ENCODE data around the gene RPS27. TPM values are rescaled to one million over a fixed set of nuclear protein-coding genes. Genes with fewer than 3 reads are reported as not detected.

The RPS27 gene
- total and polyA plus RNA-seq, 2 of the 13 experiments (the other 11 are each of a cell fraction or from before 2014, with no cell fraction given), result 3,737 to 9,964 TPM

DNA sequence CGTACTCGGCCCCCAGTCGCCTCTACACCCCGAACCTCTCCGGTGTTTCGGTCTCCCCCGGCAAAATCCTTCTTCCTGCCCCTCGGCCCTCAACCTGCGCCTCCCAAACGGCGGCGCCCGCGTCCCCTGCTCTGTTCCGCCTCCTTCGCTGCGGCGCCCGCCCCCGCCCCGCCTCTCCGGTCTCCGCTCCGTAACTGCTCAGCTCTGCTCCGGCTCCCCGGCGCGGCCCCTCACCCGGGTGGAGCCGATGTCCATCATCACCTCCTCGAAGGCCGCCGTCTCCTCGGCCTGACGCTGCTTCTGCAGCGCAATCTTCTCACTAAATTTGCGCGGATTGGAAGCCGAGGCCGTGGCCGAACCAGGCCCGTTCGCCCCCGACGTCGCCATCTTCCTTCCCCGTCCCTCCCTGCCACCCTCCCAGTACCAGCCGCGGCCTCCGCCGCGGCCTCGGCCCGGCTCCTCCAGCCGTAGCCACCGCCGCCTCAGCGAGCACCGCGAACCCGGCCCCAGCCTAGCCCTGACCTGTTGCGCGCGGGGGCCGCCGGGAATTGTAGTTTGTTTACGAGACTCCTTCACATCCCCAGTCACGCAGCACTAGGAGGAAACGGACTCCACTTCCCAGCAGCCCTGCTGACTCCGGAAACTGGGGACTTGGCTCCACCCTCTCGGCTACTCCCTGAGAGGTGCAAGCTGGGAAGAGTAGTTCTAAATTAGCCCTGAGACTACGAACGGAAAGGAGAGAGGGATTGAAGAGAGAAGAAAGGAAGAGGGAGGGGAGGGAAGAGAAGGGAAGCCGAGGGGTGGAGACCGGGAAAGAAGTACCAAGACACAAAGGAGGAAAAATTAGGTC, 32.2 kb upstream of the RPS27 start, which contains the start of gene CRTC2 (continued):
- TF ChIP-seq CTCF (CRISPR knock-in tag; IDR thresholded peaks at IDR 0.05), result peak; percentile 40; the same call in 1 of the 2 replicates
- peak; percentile 98 for TF ChIP-seq THAP11 (CRISPR knock-in tag; IDR thresholded peaks at IDR 0.05)
- TF ChIP-seq ZNF281 (CRISPR knock-in tag; IDR thresholded peaks at IDR 0.05; ENCODE audit: borderline replicate concordance), result no peak
- TF ChIP-seq JUNB (CRISPR knock-in tag; IDR thresholded peaks at IDR 0.05; ENCODE audit: borderline replicate concordance), result no peak
- no peak for TF ChIP-seq SOX6 (IDR thresholded peaks at IDR 0.05)
- peak; percentile 56 for TF ChIP-seq SOX6 (CRISPR knock-in tag; IDR thresholded peaks at IDR 0.05)
- TF ChIP-seq ZNF577 (CRISPR knock-in tag; IDR thresholded peaks at IDR 0.05; ENCODE audit: borderline replicate concordance, low read depth), result no peak
- TF ChIP-seq, protein P1, sequence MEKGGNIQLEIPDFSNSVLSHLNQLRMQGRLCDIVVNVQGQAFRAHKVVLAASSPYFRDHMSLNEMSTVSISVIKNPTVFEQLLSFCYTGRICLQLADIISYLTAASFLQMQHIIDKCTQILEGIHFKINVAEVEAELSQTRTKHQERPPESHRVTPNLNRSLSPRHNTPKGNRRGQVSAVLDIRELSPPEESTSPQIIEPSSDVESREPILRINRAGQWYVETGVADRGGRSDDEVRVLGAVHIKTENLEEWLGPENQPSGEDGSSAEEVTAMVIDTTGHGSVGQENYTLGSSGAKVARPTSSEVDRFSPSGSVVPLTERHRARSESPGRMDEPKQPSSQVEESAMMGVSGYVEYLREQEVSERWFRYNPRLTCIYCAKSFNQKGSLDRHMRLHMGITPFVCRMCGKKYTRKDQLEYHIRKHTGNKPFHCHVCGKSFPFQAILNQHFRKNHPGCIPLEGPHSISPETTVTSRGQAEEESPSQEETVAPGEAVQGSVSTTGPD (CRISPR knock-in tag; IDR thresholded peaks at IDR 0.05), result no peak
- no peak for TF ChIP-seq CSRNP2 (CRISPR knock-in tag; conservative IDR thresholded peaks at IDR 0.05; ENCODE audit: low read depth)
- TF ChIP-seq ZNF280B (CRISPR knock-in tag; IDR thresholded peaks at IDR 0.05; ENCODE audit: borderline replicate concordance), result no peak
- peak; percentile 47; the same call in 1 of the 2 replicates for TF ChIP-seq NR1H2 (CRISPR knock-in tag; IDR thresholded peaks at IDR 0.05; ENCODE audit: borderline replicate concordance, low read depth)
- TF ChIP-seq CEBPB (IDR thresholded peaks at IDR 0.05; ENCODE audit: borderline replicate concordance, low read depth, low read length), result no peak
- TF ChIP-seq ZNF207 (IDR thresholded peaks at IDR 0.05; ENCODE audit: borderline replicate concordance), result no peak
- TF ChIP-seq ZNF367 (CRISPR knock-in tag; IDR thresholded peaks at IDR 0.05; ENCODE audit: borderline replicate concordance), result no peak
